GM18951 (cell line): ENCODE measurements around the gene ZMAT5.

Experiments used
- POLR2A ChIP-seq: IDR thresholded peaks from 4 replicates; pipeline ENCODE4 v1.6.1; 2011; ENCODE audit warnings: mild to moderate bottlenecking; ENCODE audit not compliant: insufficient read length, insufficient read depth; ENCODE audit errors: extremely low read depth
- in situ Hi-C: fragments of 300-500 bp; cut with MboI; formaldehyde crosslinking; loops from one replicate; pipeline ENCODE4 v1.12.0; 2022; ENCODE audit warnings: low sequenced_read_pairs, mixed read lengths, inconsistent platforms; ENCODE audit not compliant: unreplicated experiment

The ZMAT5 gene

GRCh38 chr22:29701155-29701999 lies 65.4 kb downstream of the ZMAT5 start:
- TF ChIP-seq POLR2A = no peak

GRCh38 chr22:29700900-29701154 lies 66.0 kb downstream of the ZMAT5 start:
- in situ Hi-C loops = no loop called here

More at GRCh38 chr22:29701155-29701999, 65.4 kb downstream of the ZMAT5 start:
- in situ Hi-C loops = no loop called here

GRCh38 chr22:29700206-29700899 lies 66.5 kb downstream of the ZMAT5 start:
- no peak for TF ChIP-seq POLR2A

More at GRCh38 chr22:29700900-29701154, 66.0 kb downstream of the ZMAT5 start:
- no peak for TF ChIP-seq POLR2A

GRCh38 chr22:29697853-29698598 lies 68.8 kb downstream of the ZMAT5 start:
- in situ Hi-C loops = no loop called here
- TF ChIP-seq POLR2A = no peak

More at GRCh38 chr22:29700206-29700899, 66.5 kb downstream of the ZMAT5 start:
- in situ Hi-C loops = no loop called here

GRCh38 chr22:29695129-29695926 lies 71.5 kb downstream of the ZMAT5 start:
- no peak for TF ChIP-seq POLR2A
- in situ Hi-C loops = no loop called here

- in situ Hi-C loops = no loop called here
- TF ChIP-seq POLR2A = no peak
Observed at GRCh38 chr22:29693671-29694070, 73.1 kb downstream of the ZMAT5 start.

GRCh38 chr22:29693161-29693560 lies 73.6 kb downstream of the ZMAT5 start:
- in situ Hi-C loops = no loop called here

GRCh38 chr22:29692327-29692640 lies 74.5 kb downstream of the ZMAT5 start:
- in situ Hi-C loops = no loop called here
- TF ChIP-seq POLR2A = no peak

More at GRCh38 chr22:29693161-29693560, 73.6 kb downstream of the ZMAT5 start:
- no peak for TF ChIP-seq POLR2A

GRCh38 chr22:29691636-29692326 lies 75.0 kb downstream of the ZMAT5 start:
- in situ Hi-C loops = no loop called here
- TF ChIP-seq POLR2A = no peak

GRCh38 chr22:29690476-29690875 lies 76.3 kb downstream of the ZMAT5 start:
- in situ Hi-C loops = no loop called here

GRCh38 chr22:29689880-29690213 lies 77.0 kb downstream of the ZMAT5 start:
- no peak for TF ChIP-seq POLR2A
- in situ Hi-C loops = no loop called here

More at GRCh38 chr22:29690476-29690875, 76.3 kb downstream of the ZMAT5 start:
- no peak for TF ChIP-seq POLR2A

GRCh38 chr22:29689206-29689879 lies 77.5 kb downstream of the ZMAT5 start:
- TF ChIP-seq POLR2A = no peak
- in situ Hi-C loops = no loop called here
